HG02885 (cell line): ENCODE data around the gene TOR1B.

Experiments
- ATAC-seq: cut with Tn5 transposase; IDR thresholded peaks from one replicate; pipeline ENCODE4 v1.9.1; 2021; ENCODE audit warnings: mild to moderate bottlenecking; ENCODE audit not compliant: unreplicated experiment, poor library complexity

Gene TOR1B

GRCh38 chr9:129838707-129839259 lies 35.8 kb downstream of the TOR1B start:
- ATAC-seq: no peak

- no peak for ATAC-seq
Measured at GRCh38 chr9:129839324-129840023, 36.5 kb downstream of the TOR1B start.

DNA sequence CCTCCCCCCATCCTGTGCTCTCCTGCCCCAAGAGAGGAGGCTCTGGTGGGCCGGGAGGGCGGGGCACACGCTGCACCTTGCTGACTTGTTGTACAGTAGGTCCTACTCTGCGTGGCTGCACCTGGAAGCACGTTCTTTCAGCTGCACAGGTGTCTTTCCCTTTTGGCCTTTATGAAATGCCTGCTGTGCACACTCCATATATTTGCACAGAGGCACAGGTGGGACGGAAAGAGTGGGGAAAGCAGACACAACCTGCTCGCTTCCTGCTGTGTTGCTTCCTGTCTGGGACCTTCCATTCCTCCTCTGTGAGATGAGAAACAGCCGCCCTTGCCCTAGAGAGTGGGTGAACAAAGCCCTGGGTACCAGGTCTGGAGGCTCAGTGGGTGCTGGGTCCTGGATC lies 37.0 kb downstream of the TOR1B start:
- ATAC-seq: no peak

DNA sequence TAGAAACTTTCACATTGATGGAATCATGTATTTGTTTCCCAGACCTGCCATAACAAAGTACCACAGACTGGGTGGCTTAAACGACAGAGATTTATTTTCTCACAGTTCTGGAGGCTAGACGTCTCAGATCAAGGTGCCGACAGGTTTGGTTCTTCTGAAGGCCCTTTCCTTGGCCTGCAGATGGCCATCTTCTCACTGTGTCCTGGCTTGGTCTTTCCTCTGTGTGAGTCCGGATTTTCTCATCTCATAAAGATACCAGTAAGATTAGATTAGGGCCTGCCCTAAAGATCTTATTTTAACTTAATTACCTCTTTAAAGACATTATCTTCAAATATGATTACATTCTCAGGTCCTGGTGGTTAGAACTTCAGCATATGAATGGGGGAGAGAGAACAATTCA lies 38.1 kb downstream of the TOR1B start:
- ATAC-seq: no peak

- ATAC-seq: no peak
Measured at GRCh38 chr9:129845373-129845772, 42.4 kb downstream of the TOR1B start.

DNA sequence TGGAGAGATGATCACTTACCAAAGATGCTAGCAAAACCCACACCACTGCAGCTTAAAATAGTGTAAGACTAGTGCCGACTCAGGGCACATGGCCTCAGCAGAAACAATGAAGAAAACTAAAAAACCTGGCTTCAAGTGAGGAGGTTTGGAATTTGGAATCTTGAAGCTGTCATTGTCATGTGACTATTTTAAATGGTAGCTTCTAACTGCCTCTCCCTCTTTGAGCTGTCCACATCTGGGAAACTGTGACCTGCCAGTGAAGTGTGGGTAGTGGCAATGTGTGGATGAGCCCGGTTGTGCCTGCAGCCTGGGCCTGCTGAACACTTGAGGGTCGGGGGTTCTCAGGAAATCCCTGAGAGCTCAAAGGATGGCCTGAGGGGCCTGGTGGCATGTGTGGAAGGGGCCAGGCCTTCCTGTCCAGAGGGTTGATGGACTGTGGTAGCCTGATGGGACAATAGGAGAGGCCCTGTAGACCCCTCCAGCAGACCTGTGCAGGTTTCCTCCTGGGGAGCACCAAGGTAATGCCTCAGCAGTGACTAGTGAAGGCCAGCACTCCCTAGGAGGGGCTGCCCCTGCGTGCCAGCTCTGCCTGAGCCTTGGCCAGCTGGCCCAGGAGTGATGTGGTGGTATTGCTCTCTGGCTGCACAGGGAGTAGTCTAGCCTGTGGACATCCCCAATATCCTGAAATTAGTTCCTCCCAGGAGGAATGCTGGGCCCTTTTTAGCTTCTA lies 45.9 kb downstream of the TOR1B start:
- ATAC-seq: no peak

GRCh38 chr9:129849901-129850300 lies 46.9 kb downstream of the TOR1B start:
- ATAC-seq: no peak

DNA sequence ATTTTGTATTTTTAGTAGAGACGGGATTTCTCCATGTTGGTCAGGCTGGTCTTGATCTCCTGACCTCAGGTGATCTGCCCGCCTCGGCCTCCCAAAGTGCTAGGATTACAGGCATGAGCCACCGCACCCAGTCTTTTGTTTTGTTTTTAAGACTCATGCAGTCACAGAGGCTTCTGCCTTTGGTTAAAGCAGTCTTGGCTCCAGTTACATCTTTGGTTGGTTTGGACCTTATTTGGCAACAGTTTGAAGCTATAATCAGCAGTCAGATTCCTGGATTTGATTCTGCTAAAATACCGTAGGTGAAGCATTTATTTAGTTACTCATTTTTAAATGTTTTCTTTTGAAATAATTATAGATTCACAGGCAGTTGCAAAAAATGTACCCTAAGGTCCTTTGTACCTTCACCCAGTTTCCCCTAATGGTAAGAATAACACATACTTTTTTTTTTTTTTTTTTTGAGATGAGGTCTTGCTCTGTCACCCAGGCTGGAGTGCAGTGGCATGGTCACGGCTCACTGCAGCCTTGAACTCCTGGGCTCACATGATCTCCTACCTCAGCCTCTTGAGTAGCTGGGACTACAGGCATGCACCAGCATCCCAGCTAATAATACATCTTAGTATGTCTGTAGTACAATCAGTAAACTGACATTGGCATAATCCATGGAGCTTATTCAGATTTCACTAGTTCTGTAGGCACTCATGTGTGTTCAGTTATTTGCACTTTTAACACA lies 48.0 kb downstream of the TOR1B start:
- no peak for ATAC-seq

- no peak for ATAC-seq
Measured at GRCh38 chr9:129851821-129852220, 48.8 kb downstream of the TOR1B start.

DNA sequence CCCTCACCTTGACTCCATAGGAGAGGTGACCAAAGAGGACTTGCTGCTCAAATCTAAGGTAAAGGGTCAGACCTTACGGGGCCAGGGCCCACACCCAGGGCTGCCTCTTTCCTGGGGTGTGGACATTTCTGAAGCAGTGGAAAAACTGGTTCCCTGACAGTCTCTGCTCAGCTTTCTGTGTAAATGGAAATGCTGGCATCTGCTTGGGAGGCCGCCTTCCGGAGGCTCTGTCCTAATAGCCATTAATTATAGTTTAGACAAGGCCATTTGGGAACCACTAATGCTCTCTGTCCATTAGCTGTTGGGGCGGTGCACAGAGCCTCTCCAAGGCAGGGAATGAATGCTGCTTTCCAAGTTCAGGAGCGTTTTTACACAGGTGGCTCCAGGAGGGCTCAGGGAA lies 49.6 kb downstream of the TOR1B start:
- no peak for ATAC-seq

- ATAC-seq: no peak
Measured at GRCh38 chr9:129853614-129854013, 50.6 kb downstream of the TOR1B start.

DNA sequence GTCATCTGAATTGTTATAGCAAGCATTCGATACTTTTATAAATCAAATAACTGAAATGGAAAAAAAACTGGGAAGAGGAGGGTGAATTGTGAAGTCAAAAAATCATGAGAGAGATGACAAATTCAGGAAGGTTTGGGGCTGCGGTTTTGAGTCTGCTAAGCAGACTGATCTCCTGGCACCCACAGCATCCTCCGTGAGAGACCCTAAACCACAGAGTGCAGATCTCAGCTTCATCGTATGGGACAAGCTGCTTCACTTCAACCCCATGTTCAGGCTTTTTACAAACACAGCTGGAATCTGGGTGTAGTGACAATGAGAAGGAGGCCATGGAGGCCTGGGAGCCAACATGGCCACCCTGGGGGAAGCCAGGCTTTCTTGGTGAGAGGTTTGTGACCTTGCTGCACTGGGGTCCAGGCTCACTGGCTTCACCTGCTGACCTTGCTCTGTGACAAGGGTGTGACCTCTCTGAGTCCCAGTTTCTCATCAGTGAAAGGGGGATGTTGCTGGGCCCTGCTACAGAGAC lies 51.7 kb downstream of the TOR1B start:
- ATAC-seq: no peak

GRCh38 chr9:129857207-129857606 lies 54.2 kb downstream of the TOR1B start:
- no peak for ATAC-seq

DNA sequence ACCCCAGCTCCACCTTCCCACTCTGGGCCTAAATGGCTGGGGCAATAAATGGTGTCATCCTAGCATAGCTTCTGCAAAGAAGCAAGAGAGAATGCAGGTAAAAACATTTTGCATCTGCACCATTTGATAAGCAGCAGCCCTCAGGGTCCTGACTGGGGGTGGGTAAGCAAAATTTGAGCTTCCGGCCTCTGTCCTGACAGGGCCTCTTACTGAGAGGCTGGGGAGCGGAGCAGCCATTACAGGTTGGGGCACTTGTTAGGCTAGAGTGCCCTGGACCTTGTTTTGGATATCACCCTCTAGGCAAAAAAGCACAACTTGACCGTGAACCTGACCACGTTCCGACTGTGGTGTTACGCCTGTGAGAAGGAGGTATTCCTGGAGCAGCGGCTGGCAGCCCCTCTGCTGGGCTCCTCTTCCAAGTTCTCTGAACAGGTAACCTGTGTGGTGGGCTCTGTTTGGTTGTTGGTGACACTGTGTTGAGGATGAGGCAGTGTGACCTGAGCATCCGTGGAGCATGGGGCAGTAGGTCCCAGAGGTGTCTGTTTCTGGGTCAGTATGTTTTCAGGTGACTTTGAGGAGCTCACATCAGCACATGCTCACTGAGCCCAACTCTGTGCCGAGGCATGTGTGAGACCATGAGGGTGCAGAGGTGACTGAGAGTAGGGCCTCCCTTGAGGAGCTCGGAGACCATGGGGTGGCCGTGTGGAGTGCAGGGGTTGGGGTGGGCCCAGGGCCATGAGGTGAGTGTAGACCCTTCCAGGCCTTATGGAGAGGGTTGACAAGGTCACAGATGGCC lies 55.4 kb downstream of the TOR1B start:
- no peak for ATAC-seq
